Stimulated activated effector memory CD8-positive, alpha-beta T cell treated with anti-CD3 and anti-CD28 coated beads, Interleukin-12 subunit alpha, Interleukin-12 subunit beta, amount 100 ng/mL, for 72 hours (primary cell): ENCODE measurements around the gene CEP20.
"Not testable (repeated sequence)": the region's sequence is repeated elsewhere in the genome, so short reads cannot be mapped to it uniquely, and the experiment has no call there.

Experiments
- ATAC-seq: fragments of 150-1000 bp; cut with Tn5 transposase; 2 replicates; pipeline ENCODE4 v1.10.0; 2021
- DNase-seq, 2 donors: peaks; one replicate each; pipeline ENCODE4 v3.0.0; 2021 to 2022; ENCODE audit warnings: low spot score in 2 of 2
- H3K27ac Mint-ChIP-seq: one replicate; pipeline ENCODE4 v1.8.0; 2022; ENCODE audit warnings: mild to moderate bottlenecking, mixed read lengths
- H3K36me3 Mint-ChIP-seq: one replicate; pipeline ENCODE4 v1.8.0; 2022; ENCODE audit warnings: mild to moderate bottlenecking, mixed read lengths
- H3K4me1 Mint-ChIP-seq: one replicate; pipeline ENCODE4 v1.8.0; 2022; ENCODE audit warnings: mixed read lengths
- H3K4me3 Mint-ChIP-seq: one replicate; pipeline ENCODE4 v1.8.0; 2022; ENCODE audit warnings: mild to moderate bottlenecking, mixed read lengths
- H3K9me3 Mint-ChIP-seq: one replicate; pipeline ENCODE4 v1.8.0; 2022; ENCODE audit warnings: mixed read lengths

CEP20 gene, protein sequence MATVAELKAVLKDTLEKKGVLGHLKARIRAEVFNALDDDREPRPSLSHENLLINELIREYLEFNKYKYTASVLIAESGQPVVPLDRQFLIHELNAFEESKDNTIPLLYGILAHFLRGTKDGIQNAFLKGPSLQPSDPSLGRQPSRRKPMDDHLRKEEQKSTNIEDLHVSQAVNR

DNA sequence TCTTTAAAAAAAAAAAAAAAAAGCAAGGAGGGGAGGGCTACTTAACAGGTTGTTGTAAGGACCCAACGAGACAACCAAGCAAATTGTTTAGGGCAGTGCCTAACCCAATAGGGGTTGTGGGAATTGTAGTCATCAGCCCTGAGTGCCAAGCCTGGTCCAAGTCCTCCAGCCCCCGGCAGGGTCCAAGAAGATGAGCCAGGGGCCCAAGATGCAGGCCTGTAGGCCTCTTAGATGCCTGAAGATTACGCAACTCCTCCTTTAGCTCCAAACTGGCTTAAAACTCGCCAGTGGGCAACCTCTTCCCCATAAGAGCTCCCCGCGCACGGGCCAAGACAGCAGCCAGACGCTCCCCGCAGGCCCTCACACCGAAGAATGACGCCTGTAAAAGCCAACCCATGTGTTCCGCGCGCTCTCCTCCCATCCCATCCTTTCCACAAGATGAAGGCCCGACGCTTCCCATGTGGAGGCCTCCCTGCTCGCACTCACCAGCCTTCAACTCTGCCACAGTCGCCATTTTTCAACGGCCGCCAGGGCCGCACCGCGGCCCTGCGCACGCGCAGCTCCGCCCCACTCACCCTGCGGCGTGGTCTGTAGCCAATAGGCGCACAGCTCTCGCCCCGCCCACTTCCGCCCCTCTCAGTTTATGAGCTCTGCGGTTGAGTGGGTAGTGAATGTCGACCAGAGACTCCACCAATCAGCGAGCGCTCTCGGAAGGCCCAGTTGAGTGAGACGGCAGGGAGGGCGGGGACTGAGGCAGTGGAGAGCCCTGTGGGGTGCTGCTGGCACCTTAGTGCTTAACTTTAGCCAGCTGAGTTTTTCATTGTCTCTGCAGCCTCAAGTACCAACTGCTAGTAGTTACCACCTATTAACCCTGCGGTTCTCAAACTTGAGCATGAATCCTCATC, at the start of gene CEP20:
TSS of gene CEP20 (minus strand) at position 532 of the 905 bp plus-strand sequence. CDS start at position 514, 18 bp downstream.
- H3K27ac Mint-ChIP-seq: peak within 1 kb of the TSS; percentile 98
- H3K4me3 Mint-ChIP-seq: peak within 1 kb of the TSS; percentile 92
- DNase-seq (peak; percentile 97 to 100), ATAC-seq (peak; percentile 99)
- peaks cover 29% of the 10 kb centered on the region for H3K4me1 Mint-ChIP-seq
- H3K9me3 Mint-ChIP-seq: no peaks in the 10 kb centered on the region
- H3K36me3 Mint-ChIP-seq: peaks cover 21% of the 10 kb centered on the region

GRCh38 chr16:15936809-15937208, 48.4 kb upstream of the CEP20 start:
- H3K4me3 Mint-ChIP-seq, H3K9me3 Mint-ChIP-seq, H3K36me3 Mint-ChIP-seq, H3K4me1 Mint-ChIP-seq, ATAC-seq, H3K27ac Mint-ChIP-seq, DNase-seq: not testable (repeated sequence)

DNA sequence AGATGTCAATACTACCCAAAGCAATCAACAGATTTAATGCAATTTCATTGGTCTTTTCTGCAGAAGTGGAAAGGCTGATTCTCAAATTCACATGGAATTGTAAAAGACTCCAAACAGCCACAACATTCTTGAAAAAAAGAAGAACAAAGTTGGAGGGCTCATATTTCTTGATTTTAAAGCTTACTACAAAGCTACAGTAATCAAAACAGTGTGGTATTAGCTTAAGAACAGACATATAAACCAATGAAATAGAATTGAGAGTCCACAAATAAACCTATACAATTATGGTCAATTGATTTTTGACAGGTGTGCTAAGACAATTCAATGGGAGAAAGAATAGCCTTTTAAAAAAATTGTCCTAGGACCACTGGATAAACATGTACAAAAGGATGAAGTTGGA, 46.6 kb upstream of the CEP20 start:
- Mint-ChIP-seq H3K9me3 (no peaks in the 10 kb centered on the region), H3K4me1 (no peaks in the 10 kb centered on the region), H3K4me3 (no peak overlapping the region), H3K27ac (no peak overlapping the region), H3K36me3 (no peaks in the 10 kb centered on the region)
- DNase-seq (no peak), ATAC-seq (no peak)

DNA sequence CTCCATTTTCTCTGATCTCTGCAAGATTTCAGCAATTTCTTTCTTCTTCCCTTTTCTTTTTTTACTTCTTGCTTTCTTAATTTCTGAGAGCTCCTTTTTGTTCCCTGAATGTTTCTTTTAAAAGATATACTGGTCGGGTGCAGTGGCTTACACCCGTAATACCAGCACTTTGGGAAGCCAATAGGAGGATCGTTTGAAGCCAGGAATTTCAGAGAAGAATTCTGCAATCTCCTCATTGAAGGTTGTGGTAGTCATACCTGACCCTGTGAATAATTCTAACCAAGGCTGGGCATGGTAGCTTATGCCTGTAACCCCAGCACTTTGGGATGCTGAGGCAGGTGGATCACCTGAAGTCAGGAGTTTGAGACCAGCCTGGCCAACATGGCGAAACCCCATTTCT, 45.4 kb upstream of the CEP20 start:
- ATAC-seq (no peak), DNase-seq (no peak)
- H3K4me3 Mint-ChIP-seq: no peak overlapping the region
- no peak overlapping the region for H3K27ac Mint-ChIP-seq
- H3K4me1 Mint-ChIP-seq: no peaks in the 10 kb centered on the region
- no peaks in the 10 kb centered on the region for H3K36me3 Mint-ChIP-seq
- H3K9me3 Mint-ChIP-seq: no peaks in the 10 kb centered on the region

GRCh38 chr16:15932939-15933338, 44.5 kb upstream of the CEP20 start:
- Mint-ChIP-seq H3K4me3 (no peak overlapping the region), H3K27ac (no peak overlapping the region), H3K4me1 (no peaks in the 10 kb centered on the region), H3K9me3 (no peaks in the 10 kb centered on the region), H3K36me3 (no peaks in the 10 kb centered on the region)
- no peak for ATAC-seq
- DNase-seq: no peak

DNA sequence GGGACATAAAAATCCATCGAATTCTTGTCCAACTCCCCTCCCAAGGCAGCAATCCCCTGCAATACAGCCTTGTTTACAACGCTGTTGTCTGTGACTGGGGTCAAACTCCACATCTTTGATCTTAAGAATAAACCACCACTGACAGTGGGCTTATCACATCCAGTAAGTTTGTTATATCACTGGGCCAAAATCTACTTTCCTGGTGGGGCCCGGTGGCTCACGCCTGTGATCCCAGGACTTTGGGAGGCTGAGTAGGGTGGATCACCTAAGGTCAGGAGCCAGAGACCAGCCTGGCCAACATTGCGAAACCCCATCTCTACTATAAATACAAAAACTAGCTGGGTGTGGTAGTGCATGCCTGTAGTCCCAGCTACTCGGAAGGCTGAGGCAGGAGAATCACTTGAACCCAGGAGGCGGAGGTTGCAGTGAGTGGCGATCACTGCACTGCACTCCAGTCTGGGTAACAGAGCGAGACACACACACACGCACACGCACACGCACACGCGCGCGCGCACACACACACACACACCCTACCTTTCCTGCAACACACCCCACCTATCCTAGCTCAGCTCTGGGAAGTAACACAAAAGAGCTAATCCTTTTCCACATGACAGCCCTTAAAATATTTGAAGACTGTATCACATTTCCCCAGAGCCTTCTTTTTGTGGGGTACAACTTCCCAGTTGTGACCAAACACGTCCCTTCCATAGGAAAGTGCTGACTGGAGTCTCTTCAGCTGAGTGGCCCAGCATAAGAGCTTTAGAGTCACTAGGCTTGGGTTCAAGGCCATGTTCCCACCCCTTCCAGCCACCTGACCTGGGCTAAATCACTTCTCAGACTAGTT, 40.1 kb upstream of the CEP20 start:
- Mint-ChIP-seq H3K27ac (no peak overlapping the region), H3K36me3 (no peaks in the 10 kb centered on the region), H3K4me1 (no peaks in the 10 kb centered on the region)

GRCh38 chr16:15925631-15926030, 37.2 kb upstream of the CEP20 start:
- no peak overlapping the region for H3K27ac Mint-ChIP-seq
- H3K4me3 Mint-ChIP-seq: no peak overlapping the region
- H3K9me3 Mint-ChIP-seq: no peaks in the 10 kb centered on the region
- DNase-seq: no peak
- no peaks in the 10 kb centered on the region for H3K4me1 Mint-ChIP-seq
- H3K36me3 Mint-ChIP-seq: no peaks in the 10 kb centered on the region
- ATAC-seq: no peak

More for the DNA sequence above, 40.1 kb upstream of the CEP20 start:
- DNase-seq: no peak
- Mint-ChIP-seq H3K4me3 (no peak overlapping the region), H3K9me3 (no peaks in the 10 kb centered on the region)
- no peak for ATAC-seq

GRCh38 chr16:15924996-15925395, 36.6 kb upstream of the CEP20 start:
- no peak overlapping the region for H3K27ac Mint-ChIP-seq
- no peak for DNase-seq
- no peak for ATAC-seq
- H3K36me3 Mint-ChIP-seq: no peaks in the 10 kb centered on the region
- no peaks in the 10 kb centered on the region for H3K9me3 Mint-ChIP-seq
- H3K4me3 Mint-ChIP-seq: no peak overlapping the region
- H3K4me1 Mint-ChIP-seq: no peaks in the 10 kb centered on the region

- H3K4me1 Mint-ChIP-seq: no peaks in the 10 kb centered on the region
- no peak for ATAC-seq
- H3K9me3 Mint-ChIP-seq: no peaks in the 10 kb centered on the region
- DNase-seq: no peak
- H3K4me3 Mint-ChIP-seq: no peak overlapping the region
- no peak overlapping the region for H3K27ac Mint-ChIP-seq
- no peaks in the 10 kb centered on the region for H3K36me3 Mint-ChIP-seq
Observed at GRCh38 chr16:15919331-15919730, 30.9 kb upstream of the CEP20 start.

- not testable (repeated sequence) for H3K4me3 Mint-ChIP-seq, DNase-seq, H3K9me3 Mint-ChIP-seq, H3K27ac Mint-ChIP-seq, ATAC-seq, H3K4me1 Mint-ChIP-seq, H3K36me3 Mint-ChIP-seq
Observed at GRCh38 chr16:15918314-15918713, 29.9 kb upstream of the CEP20 start.

DNA sequence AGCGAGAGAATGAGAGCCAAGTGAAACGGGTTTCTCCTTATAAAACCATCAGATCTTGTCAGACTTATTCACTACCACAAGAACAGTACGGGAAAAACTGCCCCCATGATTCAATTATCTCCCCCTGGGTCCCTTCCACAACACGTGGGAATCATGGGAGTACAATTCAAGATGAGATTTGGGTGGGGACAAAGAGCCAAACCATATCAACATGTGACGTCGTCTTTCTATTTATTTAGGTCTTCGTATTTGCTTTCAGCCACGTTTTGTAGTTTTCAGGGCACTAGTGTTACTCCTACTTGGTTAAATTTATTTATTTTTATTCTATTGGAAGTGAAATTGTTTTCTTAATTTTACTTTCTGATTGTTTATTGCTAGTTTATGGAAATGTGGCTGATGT, 27.9 kb upstream of the CEP20 start:
- Mint-ChIP-seq H3K36me3 (no peaks in the 10 kb centered on the region), H3K9me3 (no peaks in the 10 kb centered on the region), H3K27ac (no peak overlapping the region), H3K4me1 (peaks cover 9% of the 10 kb centered on the region), H3K4me3 (no peak overlapping the region)
- no peak for ATAC-seq
- no peak for DNase-seq

DNA sequence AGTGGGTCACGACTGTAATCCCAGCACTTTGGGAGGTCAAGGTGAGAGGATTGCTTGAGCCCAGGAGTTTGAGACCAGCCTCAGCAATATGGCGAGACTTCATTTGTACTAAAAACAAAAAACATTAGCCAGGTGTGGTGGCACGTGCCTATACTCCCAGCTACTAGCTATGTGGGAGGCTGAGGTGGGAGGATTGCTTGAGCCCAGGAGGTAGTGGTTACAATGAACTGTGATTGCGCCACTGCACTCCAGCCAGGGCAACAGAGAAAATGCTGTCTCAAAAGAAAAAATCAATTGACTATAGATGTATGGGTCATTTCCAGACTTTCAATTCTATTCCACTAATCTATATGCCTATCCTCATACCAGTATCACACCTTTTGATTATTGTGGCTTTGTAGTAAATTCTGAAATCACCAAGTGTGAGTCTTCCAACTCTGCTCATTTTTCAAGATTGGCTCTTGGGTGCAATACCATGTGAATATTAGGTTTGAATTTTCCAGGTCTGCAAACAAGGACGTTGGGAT, 27.2 kb upstream of the CEP20 start:
- ATAC-seq (peak; percentile 78), DNase-seq (no peak)
- Mint-ChIP-seq H3K4me1 (peaks cover 9% of the 10 kb centered on the region), H3K36me3 (no peaks in the 10 kb centered on the region), H3K4me3 (no peak overlapping the region), H3K27ac (no peak overlapping the region), H3K9me3 (no peaks in the 10 kb centered on the region)

DNA sequence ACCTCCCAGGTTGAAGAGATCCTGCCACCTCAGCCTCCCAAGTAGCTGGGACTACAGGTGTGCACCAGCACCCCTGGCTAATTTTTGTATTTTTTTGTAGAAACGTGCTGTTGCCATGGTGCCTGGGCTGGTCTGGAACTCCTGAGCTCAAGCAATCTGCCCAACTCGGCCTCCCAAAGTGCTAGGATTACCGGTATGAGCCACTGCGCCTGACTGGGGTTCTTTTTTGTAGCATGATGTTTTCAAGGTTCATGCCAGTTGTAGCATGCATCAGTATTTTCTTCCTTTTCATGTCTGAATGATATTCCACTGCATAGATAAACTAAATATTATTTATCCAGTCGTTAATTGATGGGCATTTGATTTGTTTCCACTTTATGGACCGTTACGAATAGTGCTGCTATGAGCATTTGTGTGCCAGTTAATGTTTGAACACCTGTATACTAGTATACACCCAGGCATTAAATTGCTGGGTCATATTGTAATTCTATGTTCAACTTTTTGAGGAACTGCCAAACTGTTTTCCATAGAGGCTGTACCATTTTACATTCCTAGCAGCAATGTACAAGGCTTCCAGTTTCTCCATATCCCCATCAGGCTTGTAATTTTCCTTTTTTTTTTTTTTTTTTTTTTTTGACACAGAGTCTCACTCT, 24.8 kb upstream of the CEP20 start:
- Mint-ChIP-seq H3K4me3 (peak overlapping the region; percentile 59), H3K4me1 (peaks cover 9% of the 10 kb centered on the region), H3K9me3 (no peaks in the 10 kb centered on the region), H3K36me3 (no peaks in the 10 kb centered on the region), H3K27ac (peak overlapping the region; percentile 91)
- DNase-seq (no peak), ATAC-seq (no peak)

DNA sequence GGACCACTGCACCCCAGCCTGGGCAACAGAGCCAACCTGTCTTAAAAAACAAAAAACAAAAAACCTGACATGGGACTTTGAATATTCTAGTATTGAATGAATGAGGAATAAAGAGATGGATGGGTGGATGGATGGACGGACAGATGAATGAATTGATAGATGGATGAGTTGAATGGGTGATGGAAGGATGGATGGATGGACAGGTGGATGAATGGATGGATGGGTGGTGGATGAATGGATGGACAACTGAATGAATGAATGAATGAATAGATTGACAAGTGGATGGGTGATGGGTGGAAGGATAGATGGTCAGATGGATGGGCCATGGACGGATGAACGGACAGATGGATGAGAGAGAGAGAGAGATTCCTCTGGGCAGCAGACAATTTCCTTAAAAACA, 22.8 kb upstream of the CEP20 start:
- Mint-ChIP-seq H3K9me3 (no peaks in the 10 kb centered on the region), H3K4me3 (no peak overlapping the region), H3K27ac (no peak overlapping the region), H3K4me1 (peaks cover 17% of the 10 kb centered on the region), H3K36me3 (no peaks in the 10 kb centered on the region)
- no peak for DNase-seq
- ATAC-seq: no peak
